Neuronal stem cell (in vitro differentiated cells): ENCODE results near the gene NCS1.

Experiments used
- DNase-seq: peaks from one replicate; pipeline ENCODE4 v3.0.0-alpha.2; 2013; ENCODE audit warnings: low spot score
- H2AFZ ChIP-seq: one replicate; pipeline ENCODE4 v1.6.1; 2013; ENCODE audit warnings: mild to moderate bottlenecking, low read length, inconsistent platforms
- H2AK5ac ChIP-seq: 2 replicates; pipeline ENCODE4 v1.6.1; 2013; ENCODE audit warnings: low read depth, mild to moderate bottlenecking, inconsistent platforms, low read length, moderate library complexity, mixed read lengths
- H2BK120ac ChIP-seq: 2 replicates; pipeline ENCODE4 v1.6.1; 2013; ENCODE audit warnings: low read depth, mild to moderate bottlenecking, inconsistent platforms, low read length, moderate library complexity, mixed read lengths
- H2BK12ac ChIP-seq: one replicate; pipeline ENCODE4 v1.6.1; 2013; ENCODE audit warnings: low read length, inconsistent platforms
- H2BK15ac ChIP-seq: 2 replicates; pipeline ENCODE4 v1.6.1; 2013; ENCODE audit warnings: mild to moderate bottlenecking, low read length, inconsistent platforms, mixed read lengths
- H2BK5ac ChIP-seq: one replicate; pipeline ENCODE4 v1.6.1; 2013; ENCODE audit warnings: inconsistent platforms, mild to moderate bottlenecking, low read length, moderate library complexity
- H3K14ac ChIP-seq: one replicate; pipeline ENCODE4 v1.6.1; 2013; ENCODE audit warnings: low read length, inconsistent platforms
- H3K18ac ChIP-seq: 2 replicates; pipeline ENCODE4 v1.6.1; 2013; ENCODE audit warnings: low read length, inconsistent platforms
- H3K23ac ChIP-seq: 2 replicates; pipeline ENCODE4 v1.6.1; 2013; ENCODE audit warnings: low read depth, mild to moderate bottlenecking, mixed read lengths, low read length, inconsistent platforms; ENCODE audit not compliant: poor library complexity
- H3K27ac ChIP-seq: replicated peaks from 3 replicates; pipeline ENCODE4 v1.5.1; 2013; ENCODE audit warnings: low read length, inconsistent platforms
- H3K27me3 ChIP-seq, 3 experiments: 2 replicates each; pipeline ENCODE4 v1.6.1; 2013; ENCODE audit warnings: low read length in 3 of 3, mild to moderate bottlenecking in 2 of 3, inconsistent platforms in 1 of 3, low read depth in 1 of 3, mixed read lengths in 1 of 3, moderate library complexity in 1 of 3; ENCODE audit not compliant: control insufficient read depth in 3 of 3, insufficient read depth in 3 of 3
- H3K36me3 ChIP-seq, 2 donors: replicated peaks in 1 of 2; 2 replicates each; pipeline ENCODE4 v1.6.1; 2013; ENCODE audit warnings: low read length in 2 of 2; ENCODE audit not compliant: control insufficient read depth in 2 of 2, insufficient read depth in 2 of 2
- H3K4ac ChIP-seq: 2 replicates; pipeline ENCODE4 v1.6.1; 2013; ENCODE audit warnings: inconsistent platforms, mild to moderate bottlenecking, low read length, moderate library complexity
- H3K4me1 ChIP-seq, 2 donors: 1 replicate in 1 of 2; 2 replicates in 1 of 2; pipeline ENCODE4 v1.6.1; 2013; ENCODE audit warnings: low read length in 2 of 2, low read depth in 1 of 2; ENCODE audit not compliant: control insufficient read depth in 2 of 2, insufficient read depth in 1 of 2
- H3K4me2 ChIP-seq: one replicate; pipeline ENCODE4 v1.6.1; 2013; ENCODE audit warnings: mild to moderate bottlenecking, low read length, inconsistent platforms; ENCODE audit not compliant: insufficient read depth, poor library complexity, severe bottlenecking
- H3K4me3 ChIP-seq, 2 donors: 2 replicates each; pipeline ENCODE4 v1.5.1; 2013; ENCODE audit warnings: low read length in 2 of 2, mild to moderate bottlenecking in 2 of 2, inconsistent platforms in 1 of 2, moderate library complexity in 1 of 2
- H3K79me1 ChIP-seq: one replicate; pipeline ENCODE4 v1.6.1; 2013; ENCODE audit warnings: low read depth, mild to moderate bottlenecking, inconsistent platforms, low read length, moderate library complexity
- H3K9ac ChIP-seq: one replicate; pipeline ENCODE4 v1.6.1; 2013; ENCODE audit warnings: mild to moderate bottlenecking, low read depth, low read length, inconsistent platforms; ENCODE audit not compliant: poor library complexity
- H3K9me3 ChIP-seq, 2 donors: replicated peaks in 1 of 2; 2 replicates each; pipeline versions ENCODE3 to v1.6.1; 2013; ENCODE audit warnings: low read length in 2 of 2, mild to moderate bottlenecking in 2 of 2, inconsistent platforms in 1 of 2, low read depth in 1 of 2, mixed read lengths in 1 of 2, moderate library complexity in 1 of 2; ENCODE audit not compliant: control insufficient read depth in 2 of 2, insufficient read depth in 1 of 2
- H4K8ac ChIP-seq: one replicate; pipeline ENCODE4 v1.6.1; 2013; ENCODE audit warnings: low read depth, mild to moderate bottlenecking, inconsistent platforms, low read length, moderate library complexity
- H4K91ac ChIP-seq: one replicate; pipeline ENCODE4 v1.6.1; 2013; ENCODE audit warnings: low read length, low read depth, mild to moderate bottlenecking, inconsistent platforms; ENCODE audit not compliant: poor library complexity
- WGBS, 2 donors: extraction: QIAGEN DNeasy Blood & Tissue Kit; methylation state at CpG; one replicate each; pipeline ENCODE4 v1.1.7; 2013; ENCODE audit warnings: missing lambda C conversion rate in 2 of 2, mixed read lengths in 1 of 2; ENCODE audit not compliant: insufficient read length in 2 of 2, insufficient replicate concordance in 1 of 2; ENCODE audit errors: extremely low coverage in 2 of 2; 5-methylcytosine and 5-hydroxymethylcytosine counted together

NCS1 gene

DNA sequence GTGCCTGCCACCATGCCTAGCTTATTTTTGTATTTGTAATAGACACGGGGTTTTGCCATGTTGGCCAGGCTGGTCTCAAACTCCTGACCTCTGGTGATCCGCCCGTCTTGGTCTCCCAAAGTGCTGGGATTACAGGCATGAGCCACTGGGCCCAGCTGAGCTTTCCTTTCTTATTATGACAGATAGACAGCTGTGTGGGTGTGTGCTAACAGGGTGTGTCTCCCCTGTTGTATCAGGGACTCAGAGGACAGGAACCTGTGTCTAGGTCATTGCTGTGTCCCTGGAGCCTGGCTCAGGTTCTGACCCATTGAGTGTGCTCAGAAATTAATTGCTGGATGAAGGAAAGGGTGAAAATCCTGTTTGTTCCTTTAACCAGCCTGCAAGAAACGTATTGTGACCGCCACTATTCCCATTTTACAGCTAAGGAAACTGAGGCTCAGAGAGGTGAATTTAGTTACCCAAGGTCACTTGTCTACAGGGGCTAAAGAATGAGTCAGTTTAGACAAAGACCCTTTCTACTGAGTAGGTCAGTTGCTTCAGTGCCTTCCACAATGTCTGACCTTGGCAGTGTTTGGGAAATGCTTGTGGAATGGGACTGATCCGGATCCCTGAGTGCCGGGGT is 16.8 kb downstream of the NCS1 start:
- Histone ChIP-seq H2BK5ac (no peak overlapping the region), H3K79me1 (peaks cover 22% of the 10 kb centered on the region), H3K4me3 (no peak overlapping the region), H3K23ac (no peak overlapping the region), H3K9me3 (no peaks in the 10 kb centered on the region), H2BK120ac (no peak overlapping the region), H2BK12ac (no peak overlapping the region), H3K4me2 (peak overlapping the region; percentile 3), H3K9ac (no peak overlapping the region), H3K27ac (no peak overlapping the region), H3K14ac (no peak overlapping the region), H4K91ac (no peak overlapping the region), H3K4ac (no peak overlapping the region), H3K27me3 (no peaks in the 10 kb centered on the region), H3K4me1 (peaks cover 49 to 52% of the 10 kb centered on the region in 2 donors), H2BK15ac (no peak overlapping the region), H3K18ac (no peak overlapping the region), H3K36me3 (no peaks in the 10 kb centered on the region), H4K8ac (no peak overlapping the region), H2AFZ (no peak overlapping the region), H2AK5ac (no peak overlapping the region)
- no peak for DNase-seq
- no CpG with 5 or more reads among the region's 7 CpGs for WGBS, 2 donors

GRCh38 chr9:130189840-130190239 is 17.6 kb downstream of the NCS1 start:
- Histone ChIP-seq H2AK5ac (no peak overlapping the region), H3K9ac (no peak overlapping the region), H3K27me3 (no peaks in the 10 kb centered on the region), H2BK15ac (no peak overlapping the region), H3K18ac (no peak overlapping the region), H2BK5ac (no peak overlapping the region), H3K9me3 (no peaks in the 10 kb centered on the region), H3K36me3 (no peaks in the 10 kb centered on the region), H3K23ac (no peak overlapping the region), H3K27ac (no peak overlapping the region), H3K4me2 (no peak overlapping the region), H4K8ac (no peak overlapping the region), H3K79me1 (peaks cover 26% of the 10 kb centered on the region), H2BK12ac (no peak overlapping the region), H4K91ac (no peak overlapping the region), H3K14ac (no peak overlapping the region), H3K4me3 (no peak overlapping the region), H2BK120ac (no peak overlapping the region), H3K4me1 (peaks cover 52 to 54% of the 10 kb centered on the region in 2 donors), H3K4ac (no peak overlapping the region), H2AFZ (no peak overlapping the region)
- no peak for DNase-seq
- WGBS, 2 donors, result no CpG with 5 or more reads among the region's 1 CpG

DNA sequence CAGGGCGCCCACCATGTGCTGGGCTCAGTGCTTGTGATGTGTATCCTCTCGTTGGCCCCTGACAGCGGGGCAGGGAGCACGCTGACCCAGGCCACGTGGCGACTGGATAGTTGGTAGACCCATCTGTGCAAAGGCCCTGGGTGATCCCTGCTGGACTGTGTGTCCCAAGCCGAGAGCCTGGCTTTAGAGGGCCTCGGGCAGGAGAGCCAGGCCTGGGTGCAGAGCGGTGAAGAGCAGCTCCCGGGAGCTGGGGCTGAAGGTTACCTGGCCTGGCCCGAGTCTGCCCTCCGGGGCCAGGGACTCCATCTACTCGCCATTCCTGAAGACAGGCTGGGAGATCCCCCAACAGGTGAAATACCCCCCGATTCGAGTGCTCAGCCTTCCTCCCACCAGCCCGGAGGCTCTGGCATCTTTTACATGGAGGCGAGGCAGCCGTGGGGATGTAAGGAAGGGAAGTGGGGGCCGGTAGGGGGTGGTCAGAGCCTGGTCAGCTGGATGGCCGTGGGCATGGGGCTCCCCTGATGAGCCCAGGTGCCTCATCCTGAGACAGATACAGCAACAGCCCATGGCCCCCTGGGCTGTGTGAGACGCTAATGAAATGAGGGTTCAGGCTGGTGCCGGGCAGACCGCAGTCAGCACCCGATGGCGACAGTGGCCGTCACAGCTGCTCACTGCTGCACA is 19.0 kb downstream of the NCS1 start:
- H3K9ac ChIP-seq, result peak overlapping the region; percentile 50
- peak overlapping the region; percentile 61 for H2AK5ac ChIP-seq
- H3K9me3 ChIP-seq, result no peaks in the 10 kb centered on the region
- H4K8ac ChIP-seq, result peak overlapping the region; percentile 43
- H3K4me3 ChIP-seq, result no peak overlapping the region
- H3K27ac ChIP-seq, result no peak overlapping the region
- no peak overlapping the region for H2BK120ac ChIP-seq
- peak overlapping the region; percentile 80 for H3K23ac ChIP-seq
- no peak overlapping the region for H4K91ac ChIP-seq
- H3K4me2 ChIP-seq, result no peak overlapping the region
- H3K4ac ChIP-seq, result no peak overlapping the region
- no peaks in the 10 kb centered on the region for H3K27me3 ChIP-seq
- H3K36me3 ChIP-seq, result no peaks in the 10 kb centered on the region
- peak overlapping the region; percentile 22 for H2BK5ac ChIP-seq
- peaks cover 34% of the 10 kb centered on the region for H3K79me1 ChIP-seq
- no peak for DNase-seq
- H3K18ac ChIP-seq, result peak overlapping the region; percentile 35
- peaks cover 41 to 42% of the 10 kb centered on the region in 2 donors for H3K4me1 ChIP-seq
- no peak overlapping the region for H2AFZ ChIP-seq
- no CpG with 5 or more reads among the region's 26 CpGs for WGBS, 2 donors
- H2BK12ac ChIP-seq, result no peak overlapping the region
- H3K14ac ChIP-seq, result peak overlapping the region; percentile 94
- no peak overlapping the region for H2BK15ac ChIP-seq

- no peak for DNase-seq
- peak overlapping the region; percentile 50 for H3K9ac ChIP-seq
- no peak overlapping the region for H3K4ac ChIP-seq
- no peak overlapping the region for H4K91ac ChIP-seq
- H3K4me3 ChIP-seq, result no peak overlapping the region
- no peak overlapping the region for H2BK120ac ChIP-seq
- no peak overlapping the region for H3K4me2 ChIP-seq
- H3K27me3 ChIP-seq, result no peaks in the 10 kb centered on the region
- H3K9me3 ChIP-seq, result no peaks in the 10 kb centered on the region
- H2BK12ac ChIP-seq, result peak overlapping the region; percentile 16
- peaks cover 33% of the 10 kb centered on the region for H3K79me1 ChIP-seq
- H2AK5ac ChIP-seq, result peak overlapping the region; percentile 61
- peaks cover 37 to 39% of the 10 kb centered on the region in 2 donors for H3K4me1 ChIP-seq
- H2AFZ ChIP-seq, result no peak overlapping the region
- peak overlapping the region; percentile 43 for H4K8ac ChIP-seq
- peak overlapping the region; percentile 80 for H3K23ac ChIP-seq
- H3K18ac ChIP-seq, result peak overlapping the region; percentile 44
- H3K27ac ChIP-seq, result no peak overlapping the region
- WGBS, 2 donors, result no CpG with 5 or more reads among the region's 14 CpGs
- H3K36me3 ChIP-seq, result no peaks in the 10 kb centered on the region
- no peak overlapping the region for H2BK15ac ChIP-seq
- H3K14ac ChIP-seq, result peak overlapping the region; percentile 94
- H2BK5ac ChIP-seq, result peak overlapping the region; percentile 22
These were observed 19.5 kb downstream of the NCS1 start for GRCh38 chr9:130191749-130192120.
